VCaP (cell line): ENCODE data around the gene GARIN5A.

Experiments used
- H3K27ac ChIP-seq: fragments of 450-650 bp; 2 replicates; pipeline ENCODE4 v1.5.1; 2017
- CTCF ChIP-seq: fragments of 450-650 bp; conservative IDR thresholded peaks from 2 replicates; pipeline ENCODE4 v1.5.1; 2017; ENCODE audit warnings: mild to moderate bottlenecking, moderate library complexity

GARIN5A gene

GRCh38 chr19:50417111-50418081 lies 59.3 kb downstream of the GARIN5A start:
- no peak for TF ChIP-seq CTCF
- no peak overlapping the region for H3K27ac ChIP-seq
